Endometrial microvascular endothelial cells (primary cell): ENCODE data around the gene SYPL2. TPM values are rescaled to one million over a fixed set of nuclear protein-coding genes. Genes with fewer than 3 reads are reported as not detected.
"Not testable (repeated sequence)": the region's sequence is repeated elsewhere in the genome, so short reads cannot be mapped to it uniquely, and the experiment has no call there.

ENCODE experiments used
- in situ Hi-C: cut with HindIII; loops from 2 replicates; pipeline ENCODE4 v1.10.0; 2017; ENCODE audit warnings: low sequenced_read_pairs, low pct_unique_long_range_greater_than_20kb; ENCODE audit errors: inconsistent ontology term
- total RNA-seq: library from RNA; depleted of rRNA; stranded (reverse); fragments of >200 nt; gene quantifications from one replicate; pipeline ENCODE4 v1.2.3, GENCODE V29; 2015; ENCODE audit errors: inconsistent ontology term

Gene SYPL2
- total RNA-seq, 1 donor from 2014 or later: 0.37 TPM

DNA sequence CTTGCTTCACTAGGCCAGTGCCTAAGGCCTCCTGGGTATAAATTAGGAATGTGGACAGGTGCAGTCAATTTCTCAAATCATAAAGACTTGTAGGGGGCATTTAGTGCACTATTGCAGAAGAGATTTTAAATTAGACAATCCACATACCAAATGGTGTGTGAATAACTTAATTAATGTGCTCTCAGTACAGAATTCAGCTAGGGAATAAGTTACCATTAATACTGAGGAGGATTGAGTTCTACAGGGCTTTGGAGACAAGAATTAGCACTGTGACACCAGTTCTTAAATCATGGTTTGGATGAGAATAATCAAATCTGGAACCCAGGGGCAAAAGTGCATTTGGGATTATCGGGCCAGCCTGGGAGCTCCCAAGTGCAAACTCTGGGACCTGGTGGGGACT, 1.7 kb downstream of the SYPL2 start:
- in situ Hi-C loops: no loop called here

GRCh38 chr1:109468903-109469302, 2.6 kb downstream of the SYPL2 start:
- in situ Hi-C loops: no loop called here

- in situ Hi-C loops: no loop called here
These were observed 3.9 kb downstream of the SYPL2 start for GRCh38 chr1:109470245-109470644.

- in situ Hi-C loops: no loop called here
These were observed 6.4 kb downstream of the SYPL2 start for GRCh38 chr1:109472779-109473178.

GRCh38 chr1:109473284-109474057, 7.1 kb downstream of the SYPL2 start:
- in situ Hi-C loops: not testable (repeated sequence)

GRCh38 chr1:109474697-109475096, 8.4 kb downstream of the SYPL2 start:
- in situ Hi-C loops: no loop called here

- in situ Hi-C loops: no loop called here
These were observed 8.9 kb downstream of the SYPL2 start for GRCh38 chr1:109475261-109475660.

- in situ Hi-C loops: no loop called here
These were observed 10.5 kb downstream of the SYPL2 start for GRCh38 chr1:109476825-109477224.

GRCh38 chr1:109477821-109478220, 11.5 kb downstream of the SYPL2 start:
- in situ Hi-C loops: no loop called here

DNA sequence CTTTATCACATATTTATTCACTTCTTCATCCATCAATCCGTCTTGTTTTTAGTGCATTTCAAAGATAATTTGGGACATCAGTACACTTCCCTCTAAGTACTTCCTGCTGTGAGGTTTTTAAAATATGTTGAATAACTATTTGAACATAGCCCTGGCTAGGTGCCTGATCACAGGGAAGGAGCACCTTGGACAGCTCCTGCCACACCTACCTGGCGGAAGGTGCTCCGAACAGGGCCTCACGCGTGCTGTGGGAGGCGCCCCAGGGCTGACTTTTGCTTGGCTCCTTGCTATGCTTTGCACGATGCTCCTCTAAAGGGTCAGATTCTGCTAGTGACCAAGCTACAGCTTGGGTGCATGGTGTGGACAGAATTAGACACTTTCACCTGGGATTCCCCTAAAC, 12.5 kb downstream of the SYPL2 start:
- in situ Hi-C loops: no loop called here

- in situ Hi-C loops: no loop called here
These were observed 13.0 kb downstream of the SYPL2 start for GRCh38 chr1:109479311-109479710.

DNA sequence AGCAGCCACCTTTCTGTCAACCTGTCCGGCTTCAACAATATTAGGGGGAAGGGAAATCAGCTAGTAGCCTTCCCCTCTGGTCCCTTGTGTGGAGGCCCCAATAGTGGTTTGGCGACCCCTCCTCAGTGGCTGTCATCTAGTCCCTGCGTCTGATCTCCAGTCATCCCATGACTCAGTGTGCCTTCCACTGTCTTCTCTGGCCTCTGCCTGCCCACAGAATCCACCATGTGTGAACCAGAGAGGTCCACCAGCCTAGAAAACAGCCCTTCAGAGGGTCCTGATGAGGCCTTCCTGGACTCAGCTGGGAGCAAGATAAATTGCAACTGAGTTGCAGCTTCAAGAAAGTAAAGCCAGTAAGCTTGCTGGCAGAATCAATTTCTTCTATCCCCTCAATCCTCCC, 13.6 kb downstream of the SYPL2 start:
- in situ Hi-C loops: no loop called here

GRCh38 chr1:109481646-109482045, 15.3 kb downstream of the SYPL2 start:
- in situ Hi-C loops: no loop called here

DNA sequence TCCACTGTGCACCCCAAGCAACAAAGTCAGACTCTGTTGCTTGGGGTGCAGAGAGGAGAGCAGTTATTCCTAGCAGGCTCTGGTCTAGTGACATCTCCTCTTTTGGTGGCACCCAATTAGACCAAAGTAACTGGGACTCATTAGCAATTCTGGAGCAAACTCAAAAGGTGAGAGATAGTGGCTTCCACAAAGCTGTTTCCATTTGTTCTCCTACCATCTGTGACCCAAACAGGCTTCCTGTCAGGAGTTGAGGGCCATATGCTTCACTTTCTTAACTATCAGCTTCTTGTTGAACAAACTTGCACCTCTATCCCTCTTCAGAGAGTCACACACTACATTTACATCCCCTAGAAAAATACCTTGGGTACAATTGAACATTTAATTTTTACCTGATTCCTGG, 15.9 kb downstream of the SYPL2 start:
- in situ Hi-C loops: no loop called here

- in situ Hi-C loops: no loop called here
These were observed 16.7 kb downstream of the SYPL2 start for GRCh38 chr1:109482791-109483671.

DNA sequence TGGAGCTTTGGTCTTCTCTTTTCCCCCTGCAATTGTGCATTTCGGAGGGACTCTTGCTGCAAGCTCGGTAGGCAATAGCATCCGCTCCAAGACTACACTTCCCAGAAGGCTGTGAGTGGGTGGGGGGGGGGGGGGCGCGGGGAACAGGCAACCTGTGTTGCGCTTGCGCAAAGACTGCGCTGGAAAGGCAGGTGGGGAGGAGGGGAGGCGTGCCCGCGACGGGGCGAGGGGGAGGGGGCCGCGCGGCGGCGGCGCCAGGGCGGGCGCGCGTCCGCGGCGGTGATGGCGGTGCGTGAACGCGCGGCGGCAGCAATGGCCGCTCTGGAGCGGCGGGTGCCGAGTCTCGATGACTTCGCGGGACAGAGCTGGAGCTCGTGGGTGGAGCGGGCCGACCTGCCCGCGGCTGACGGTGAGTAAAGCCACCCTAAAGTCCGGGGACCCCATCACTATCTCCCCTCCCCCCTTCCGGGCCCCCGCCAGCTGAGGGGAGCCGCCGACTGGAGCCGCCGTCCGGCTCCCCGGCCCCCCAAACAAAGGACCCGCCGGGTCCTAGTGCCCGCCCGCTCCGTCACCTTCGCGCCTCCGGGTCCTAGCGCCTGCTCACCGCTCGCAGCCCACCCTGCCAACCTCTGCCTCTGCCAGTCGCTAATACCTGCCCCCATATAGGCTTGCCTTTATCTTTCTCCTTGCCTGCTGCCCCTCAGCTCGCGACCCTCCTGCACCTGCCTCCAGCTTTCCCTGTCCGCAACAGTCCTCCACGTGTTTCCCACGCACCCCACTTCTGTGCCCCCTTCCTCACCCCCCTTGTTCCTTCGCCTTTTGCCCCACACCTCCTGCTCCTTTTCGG, 17.5 kb downstream of the SYPL2 start, which contains the start of gene ATXN7L2:
TSS of gene ATXN7L2 (plus strand) at position 234 of the 847 bp plus-strand sequence. CDS start at position 283, 49 bp downstream.
- in situ Hi-C loops: no loop called here

GRCh38 chr1:109484519-109484975, 18.2 kb downstream of the SYPL2 start:
- in situ Hi-C loops: no loop called here

- in situ Hi-C loops: no loop called here
These were observed 18.7 kb downstream of the SYPL2 start for GRCh38 chr1:109485001-109485400.

- in situ Hi-C loops: no loop called here
These were observed 20.9 kb downstream of the SYPL2 start for GRCh38 chr1:109487261-109487660.
